ENCODE data around the gene ARHGAP33.
A peak's percentile ranks its signal among the peaks of the same experiment; 100 is the strongest.

Gene ARHGAP33

GRCh38 chr19:35740423-35741202 lies 34.8 kb upstream of the ARHGAP33 start:
- peak; percentile 100 for DNase-seq

- DNase-seq, result no peak
Observed at GRCh38 chr19:35741203-35741515, 34.2 kb upstream of the ARHGAP33 start.

GRCh38 chr19:35742121-35742724 lies 33.1 kb upstream of the ARHGAP33 start, which contains the start of gene IGFLR1:
Gene IGFLR1, minus strand, starts transcription at chr19:35742452. Its CDS starts 1,272 bp downstream, at chr19:35741180.
- DNase-seq, result no peak

GRCh38 chr19:35743640-35744429 lies 31.5 kb upstream of the ARHGAP33 start:
- DNase-seq, result no peak

- peak; percentile 81 for DNase-seq
Observed at GRCh38 chr19:35744430-35745327, 30.7 kb upstream of the ARHGAP33 start.

- DNase-seq, result peak; percentile 94
Observed at GRCh38 chr19:35745328-35746086, 29.9 kb upstream of the ARHGAP33 start, which contains the start of the genes PSENEN and U2AF1L4. Gene PSENEN, plus strand, starts transcription at chr19:35745651. Its CDS starts 280 bp downstream, at chr19:35745931. Gene U2AF1L4, minus strand, starts transcription at chr19:35745418. Its CDS starts 27 bp downstream, at chr19:35745391.

- DNase-seq, result no peak
Observed at GRCh38 chr19:35746087-35746462, 29.3 kb upstream of the ARHGAP33 start.

GRCh38 chr19:35746531-35746930 lies 28.8 kb upstream of the ARHGAP33 start:
- DNase-seq, result no peak

- DNase-seq, result peak; percentile 90
Observed at GRCh38 chr19:35748106-35749020, 27.0 kb upstream of the ARHGAP33 start, which contains the start of gene LIN37. Gene LIN37, plus strand, starts transcription at chr19:35748576. Its CDS starts 149 bp downstream, at chr19:35748725.

- no peak for DNase-seq
Observed at GRCh38 chr19:35750167-35750566, 25.2 kb upstream of the ARHGAP33 start.

- no peak for DNase-seq
Observed at GRCh38 chr19:35751839-35752745, 23.3 kb upstream of the ARHGAP33 start.

GRCh38 chr19:35752746-35753350 lies 22.5 kb upstream of the ARHGAP33 start:
- DNase-seq, result no peak

GRCh38 chr19:35753634-35754369 lies 21.6 kb upstream of the ARHGAP33 start:
- no peak for DNase-seq

- DNase-seq, result peak; percentile 24
Observed at GRCh38 chr19:35754370-35755130, 20.8 kb upstream of the ARHGAP33 start.

GRCh38 chr19:35755131-35755549 lies 20.2 kb upstream of the ARHGAP33 start:
- DNase-seq, result no peak

- DNase-seq, result peak; percentile 22
Observed at GRCh38 chr19:35755550-35756376, 19.6 kb upstream of the ARHGAP33 start.

All from 8988T (cell line).